PC-9 (cell line): ENCODE measurements around the gene CD200. TPM values are rescaled to one million over a fixed set of nuclear protein-coding genes. Genes with fewer than 3 reads are reported as not detected.

Experiments used
- BruUV-seq: library from RNA; stranded (reverse); fragments of 400-500 nt; replicated peaks from 2 replicates; lab custom pipeline; 2021; lab: Mats Ljungman, UMichigan
- CTCF ChIA-PET: fragments of 300-600 bp; sonication (Branson Sonifier 250); formaldehyde crosslinking; loops from one replicate; lab custom pipeline; 2022; ENCODE audit warnings: antibody characterized with exemption; lab: Charles Lee
- POLR2A ChIA-PET: fragments of 300-600 bp; sonication (Branson Sonifier 250); formaldehyde crosslinking; loops from one replicate; lab custom pipeline; 2022; ENCODE audit warnings: antibody characterized with exemption; ENCODE audit not compliant: unreplicated experiment; lab: Charles Lee
- DNase-seq, 2 experiments: peaks; one replicate each; pipeline versions ENCODE4 v3.0.0 to v3.0.0-alpha.2; 2015 to 2022; ENCODE audit warnings: mixed read lengths in 1 of 2
- H2AFZ ChIP-seq: fragments of 200-600 bp; sonication (generic); 2 replicates; pipeline ENCODE4 v1.8.1; 2017; ENCODE audit warnings: antibody characterized with exemption
- H3F3A ChIP-seq: fragments of 200-600 bp; sonication (generic); 2 replicates; pipeline ENCODE4 v1.8.1; 2017; ENCODE audit warnings: antibody characterized with exemption, mild to moderate bottlenecking, low read depth; ENCODE audit not compliant: insufficient read depth
- H3K27ac ChIP-seq: fragments of 200-600 bp; sonication (generic); 2 replicates; pipeline ENCODE4 v1.6.1; 2016; ENCODE audit warnings: mixed run types
- H3K27me3 ChIP-seq: fragments of 200-600 bp; sonication (generic); 2 replicates; pipeline ENCODE4 v1.6.1; 2016; ENCODE audit warnings: low read depth, mixed run types; ENCODE audit not compliant: insufficient read depth
- H3K36me3 ChIP-seq: fragments of 200-600 bp; sonication (generic); 2 replicates; pipeline ENCODE4 v1.6.1; 2016; ENCODE audit warnings: low read depth, mixed run types
- H3K4me1 ChIP-seq: fragments of 200-600 bp; sonication (generic); replicated peaks from 2 replicates; pipeline ENCODE4 v1.6.1; 2016; ENCODE audit warnings: mixed run types; ENCODE audit not compliant: insufficient read depth
- H3K4me2 ChIP-seq: fragments of 200-600 bp; sonication (generic); 2 replicates; pipeline ENCODE4 v1.6.1; 2017; ENCODE audit warnings: mixed run types
- H3K4me3 ChIP-seq: fragments of 200-600 bp; sonication (generic); 2 replicates; pipeline ENCODE4 v1.6.1; 2016; ENCODE audit warnings: mixed run types
- H3K79me2 ChIP-seq: fragments of 200-600 bp; sonication (generic); 2 replicates; pipeline ENCODE4 v1.6.1; 2017; ENCODE audit warnings: low read depth, mixed run types
- H3K9me2 ChIP-seq: fragments of 200-600 bp; sonication (generic); 2 replicates; pipeline ENCODE4 v1.8.1; 2017; ENCODE audit warnings: mild to moderate bottlenecking; ENCODE audit not compliant: insufficient read depth
- H3K9me3 ChIP-seq: fragments of 200-600 bp; sonication (generic); 2 replicates; pipeline ENCODE4 v1.8.1; 2016; ENCODE audit warnings: low read depth; ENCODE audit not compliant: insufficient read depth
- H4K20me1 ChIP-seq: fragments of 200-600 bp; sonication (generic); 2 replicates; pipeline ENCODE4 v1.8.1; 2017; ENCODE audit not compliant: insufficient read depth
- CTCF ChIP-seq: fragments of 200-600 bp; sonication (generic); conservative IDR thresholded peaks from 2 replicates; pipeline ENCODE4 v1.6.1; 2017; ENCODE audit warnings: mixed run types, antibody characterized with exemption, mild to moderate bottlenecking, moderate library complexity
- EZH2 ChIP-seq: fragments of 200-600 bp; sonication (generic); IDR thresholded peaks from 2 replicates; pipeline ENCODE4 v1.8.0; 2017; ENCODE audit warnings: antibody characterized with exemption, low read depth
- intact Hi-C: fragments of 100-400 bp; cut with micrococcal nuclease; formaldehyde crosslinking; loops from one replicate; pipeline ENCODE4 v1.10.0; 2022; ENCODE audit not compliant: unreplicated experiment
- total RNA-seq: library from RNA; stranded (reverse); gene quantifications from 2 replicates; pipeline ENCODE4 v1.2.3, GENCODE V29; 2021

The CD200 gene
- total RNA-seq, 1 experiment from 2014 or later = 4.0 TPM

GRCh38 chr3:112351036-112351435 is 18.1 kb downstream of the CD200 start:
- Histone ChIP-seq H2AFZ (no peak overlapping the region), H3K36me3 (no peaks in the 10 kb centered on the region), H4K20me1 (no peaks in the 10 kb centered on the region), H3F3A (no peaks in the 10 kb centered on the region), H3K79me2 (no peaks in the 10 kb centered on the region), H3K9me3 (no peaks in the 10 kb centered on the region), H3K27ac (no peak overlapping the region), H3K4me1 (no peaks in the 10 kb centered on the region), H3K27me3 (no peaks in the 10 kb centered on the region), H3K9me2 (no peaks in the 10 kb centered on the region), H3K4me2 (no peak overlapping the region), H3K4me3 (no peak overlapping the region)
- no TSS peak for BruUV-seq
- ChIA-PET POLR2A (no interaction called here), CTCF (no interaction called here)
- no peak for DNase-seq
- TF ChIP-seq CTCF (no peak), EZH2 (no peak)
- intact Hi-C loops = no loop called here

GRCh38 chr3:112351823-112352222 is 18.9 kb downstream of the CD200 start:
- DNase-seq = no peak
- no peaks in the 10 kb centered on the region for H4K20me1 ChIP-seq
- no peak overlapping the region for H3K4me3 ChIP-seq
- ChIA-PET CTCF (no interaction called here), POLR2A (no interaction called here)
- no peaks in the 10 kb centered on the region for H3K79me2 ChIP-seq
- no TSS peak for BruUV-seq
- no peak overlapping the region for H2AFZ ChIP-seq
- no peaks in the 10 kb centered on the region for H3F3A ChIP-seq
- H3K9me2 ChIP-seq = no peaks in the 10 kb centered on the region
- no peaks in the 10 kb centered on the region for H3K27me3 ChIP-seq
- no peaks in the 10 kb centered on the region for H3K36me3 ChIP-seq
- H3K4me1 ChIP-seq = no peaks in the 10 kb centered on the region
- TF ChIP-seq EZH2 (no peak), CTCF (no peak)
- no peak overlapping the region for H3K27ac ChIP-seq
- no peak overlapping the region for H3K4me2 ChIP-seq
- intact Hi-C loops = no loop called here
- H3K9me3 ChIP-seq = no peaks in the 10 kb centered on the region

GRCh38 chr3:112352720-112353119 is 19.8 kb downstream of the CD200 start:
- Histone ChIP-seq H3K79me2 (no peaks in the 10 kb centered on the region), H3K4me3 (no peak overlapping the region), H3F3A (no peaks in the 10 kb centered on the region), H2AFZ (no peak overlapping the region), H3K9me2 (no peaks in the 10 kb centered on the region), H4K20me1 (no peaks in the 10 kb centered on the region), H3K4me2 (no peak overlapping the region), H3K4me1 (no peaks in the 10 kb centered on the region), H3K9me3 (no peaks in the 10 kb centered on the region), H3K27ac (no peak overlapping the region), H3K36me3 (no peaks in the 10 kb centered on the region), H3K27me3 (no peaks in the 10 kb centered on the region)
- CTCF ChIA-PET = no interaction called here
- POLR2A ChIA-PET = no interaction called here
- no peak for DNase-seq
- BruUV-seq = no TSS peak
- TF ChIP-seq CTCF (no peak), EZH2 (no peak)
- intact Hi-C loops = no loop called here
